ENCODE results near the gene THAP8.

GRCh38 chr19:35987571-35987896 lies 66.6 kb downstream of the THAP8 start:
- TF ChIP-seq POLR2A (IDR thresholded peaks at IDR 0.05) (no peak), POLR2AphosphoS5 (IDR thresholded peaks at IDR 0.05) (no peak), EP300 (IDR thresholded peaks at IDR 0.05) (no peak)
- TF ChIP-seq, protein P1, sequence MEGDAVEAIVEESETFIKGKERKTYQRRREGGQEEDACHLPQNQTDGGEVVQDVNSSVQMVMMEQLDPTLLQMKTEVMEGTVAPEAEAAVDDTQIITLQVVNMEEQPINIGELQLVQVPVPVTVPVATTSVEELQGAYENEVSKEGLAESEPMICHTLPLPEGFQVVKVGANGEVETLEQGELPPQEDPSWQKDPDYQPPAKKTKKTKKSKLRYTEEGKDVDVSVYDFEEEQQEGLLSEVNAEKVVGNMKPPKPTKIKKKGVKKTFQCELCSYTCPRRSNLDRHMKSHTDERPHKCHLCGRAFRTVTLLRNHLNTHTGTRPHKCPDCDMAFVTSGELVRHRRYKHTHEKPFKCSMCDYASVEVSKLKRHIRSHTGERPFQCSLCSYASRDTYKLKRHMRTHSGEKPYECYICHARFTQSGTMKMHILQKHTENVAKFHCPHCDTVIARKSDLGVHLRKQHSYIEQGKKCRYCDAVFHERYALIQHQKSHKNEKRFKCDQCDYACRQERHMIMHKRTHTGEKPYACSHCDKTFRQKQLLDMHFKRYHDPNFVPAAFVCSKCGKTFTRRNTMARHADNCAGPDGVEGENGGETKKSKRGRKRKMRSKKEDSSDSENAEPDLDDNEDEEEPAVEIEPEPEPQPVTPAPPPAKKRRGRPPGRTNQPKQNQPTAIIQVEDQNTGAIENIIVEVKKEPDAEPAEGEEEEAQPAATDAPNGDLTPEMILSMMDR (IDR thresholded peaks at IDR 0.05) = no peak

Measured in suprapubic skin (tissue), 4 donors.